GM04504 (cell line): ENCODE measurements around the gene ING1.
"Not testable (repeated sequence)": the region's sequence is repeated elsewhere in the genome, so short reads cannot be mapped to it uniquely, and the experiment has no call there.

ENCODE experiments used
- DNase-seq: peaks from one replicate; pipeline ENCODE4 v3.0.0-alpha.2; 2012; ENCODE audit warnings: low read depth

ING1 gene

DNA sequence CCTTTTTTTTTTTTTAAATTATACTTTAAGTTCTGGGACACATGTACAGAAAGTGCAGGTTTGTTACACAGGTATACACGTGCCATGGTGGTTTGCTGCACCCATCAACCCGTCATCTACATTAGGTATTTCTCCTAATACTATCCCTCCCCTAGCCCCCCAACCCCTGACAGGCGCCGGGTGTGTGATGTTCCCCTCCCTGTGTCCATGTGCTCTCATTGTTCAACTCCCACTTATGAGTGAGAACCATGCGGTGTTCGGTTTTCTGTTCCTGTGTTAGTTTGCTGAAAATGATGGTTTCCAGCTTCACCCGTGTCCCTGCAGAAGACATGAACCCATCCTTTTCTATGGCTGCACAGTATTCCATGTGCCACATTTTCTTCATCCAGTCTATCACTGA lies 17.7 kb upstream of the ING1 start:
- DNase-seq, result not testable (repeated sequence)

DNA sequence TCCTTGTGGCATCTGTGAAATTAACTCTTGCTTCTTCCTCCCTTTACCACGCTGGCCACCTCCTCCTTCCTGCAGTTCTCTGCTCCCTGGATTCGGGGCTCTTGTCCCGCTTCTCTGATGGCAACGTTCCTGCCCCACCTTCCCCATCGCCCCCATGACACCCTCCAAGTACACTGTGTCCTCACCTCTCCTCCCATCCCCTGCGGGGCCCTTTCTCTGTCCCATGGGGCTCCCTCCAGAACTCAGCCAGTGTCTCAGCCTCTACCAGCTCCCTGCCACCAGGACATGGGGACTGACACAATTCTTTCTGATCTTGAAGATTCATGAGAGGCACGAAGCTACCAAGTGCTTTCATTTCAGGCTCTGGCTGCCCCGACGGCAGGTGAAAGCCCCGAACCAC lies 16.7 kb upstream of the ING1 start:
- DNase-seq, result no peak

- DNase-seq, result no peak
These were observed 15.7 kb upstream of the ING1 start for GRCh38 chr13:110697842-110698241.

DNA sequence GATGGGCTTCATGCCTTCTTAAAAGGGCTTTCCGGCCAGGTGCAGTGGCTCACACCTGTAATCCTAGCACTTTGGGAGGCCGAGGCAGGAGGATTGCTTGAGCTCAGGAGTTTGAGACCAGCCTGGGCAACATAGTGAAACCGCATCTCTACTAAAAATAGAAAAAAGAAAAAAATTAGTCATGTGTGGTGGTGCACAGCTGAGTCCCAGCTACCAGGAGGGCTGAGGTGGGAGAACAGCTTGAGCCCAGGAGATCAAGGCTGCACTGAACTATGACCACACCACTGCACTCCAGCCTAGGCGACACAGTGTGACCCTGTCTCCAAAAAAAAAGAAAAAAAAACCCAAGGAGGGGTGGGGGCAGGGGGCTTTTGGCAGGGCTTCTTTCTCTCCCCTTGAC lies 14.8 kb upstream of the ING1 start:
- DNase-seq, result no peak

DNA sequence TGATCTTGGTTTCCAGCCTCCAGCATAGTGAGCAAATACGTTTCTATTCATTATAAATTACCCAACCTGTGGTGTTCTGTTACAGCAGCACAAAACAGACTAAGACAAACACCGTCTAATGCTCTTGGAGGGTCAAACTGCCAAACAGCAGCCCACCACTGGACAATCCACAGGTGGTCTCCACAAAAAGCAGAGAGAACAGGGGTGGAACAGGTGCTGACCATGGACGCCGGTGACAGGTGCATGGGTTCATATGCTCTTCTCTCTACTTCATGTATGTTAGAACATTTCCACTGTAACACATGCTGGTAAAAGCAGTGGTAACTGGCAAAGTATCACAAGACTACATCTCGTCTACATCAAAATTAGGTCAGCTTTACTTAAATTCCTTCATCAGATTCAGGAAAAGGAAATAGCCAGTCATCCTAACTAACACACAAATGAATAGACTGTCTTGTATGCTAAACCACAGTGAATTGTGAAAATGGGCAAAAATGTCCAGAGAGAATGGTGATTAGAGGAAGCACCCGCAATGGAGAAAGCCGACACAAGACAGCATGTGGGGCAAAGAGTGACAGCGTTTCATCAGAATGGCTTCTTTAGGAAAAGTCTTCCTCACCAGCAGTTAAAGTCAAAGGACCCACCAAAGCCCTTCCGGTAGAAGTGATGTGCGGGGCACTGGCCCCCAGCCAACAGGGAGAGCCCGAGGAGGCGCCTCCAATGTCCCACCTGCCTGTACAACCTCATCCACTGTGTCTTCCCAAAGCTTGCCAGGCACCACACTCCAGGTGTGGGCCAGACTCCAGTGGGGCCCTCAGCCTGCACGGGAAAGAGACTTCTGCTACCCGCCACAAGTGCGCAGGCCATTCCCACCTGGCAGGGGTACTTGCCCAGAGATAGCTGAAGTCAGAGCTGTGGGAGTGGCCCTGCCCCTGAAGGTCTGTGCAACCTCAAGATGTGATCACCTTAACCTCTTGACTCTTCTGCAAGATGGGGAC lies 14.1 kb upstream of the ING1 start:
- DNase-seq, result no peak

DNA sequence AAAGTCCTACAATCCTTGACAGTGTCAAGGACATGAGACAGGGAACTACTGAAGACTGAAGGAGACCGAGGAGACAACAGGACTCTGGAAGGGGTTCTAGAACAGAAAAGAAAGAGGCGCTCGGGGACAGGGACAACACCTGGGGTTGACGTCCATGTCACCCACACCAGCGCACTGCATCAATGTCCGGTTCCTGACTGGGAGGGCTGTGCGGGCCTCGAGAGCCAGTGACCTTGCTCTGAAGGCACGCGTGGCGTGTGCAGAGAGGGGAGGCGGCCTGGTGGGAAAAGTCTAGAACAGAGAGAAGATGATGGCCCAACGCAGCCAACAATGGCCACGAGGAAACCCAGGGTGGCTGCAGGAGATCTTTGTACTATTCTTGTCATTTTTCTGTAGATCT lies 13.3 kb upstream of the ING1 start:
- DNase-seq, result no peak

GRCh38 chr13:110700641-110701040 lies 12.9 kb upstream of the ING1 start:
- no peak for DNase-seq

DNA sequence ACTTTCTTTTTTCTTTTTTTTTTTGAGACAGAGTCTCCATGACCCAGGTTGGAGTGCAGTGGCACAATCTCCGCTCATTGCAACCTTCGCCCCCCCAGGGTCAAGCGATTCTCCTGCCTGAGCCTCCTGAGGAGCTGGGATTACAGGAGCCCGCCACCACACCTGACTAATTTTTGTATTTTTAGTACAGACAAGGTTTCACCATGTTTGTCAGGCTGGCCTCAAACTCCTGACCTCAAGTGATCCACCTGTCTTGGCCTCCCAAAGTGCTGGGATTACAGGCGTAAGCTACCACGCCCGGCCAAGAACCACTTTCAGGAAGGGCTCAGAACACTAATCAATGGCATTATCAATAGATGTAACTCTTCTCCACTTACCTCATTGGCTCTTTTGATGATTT lies 12.4 kb upstream of the ING1 start:
- DNase-seq, result not testable (repeated sequence)

DNA sequence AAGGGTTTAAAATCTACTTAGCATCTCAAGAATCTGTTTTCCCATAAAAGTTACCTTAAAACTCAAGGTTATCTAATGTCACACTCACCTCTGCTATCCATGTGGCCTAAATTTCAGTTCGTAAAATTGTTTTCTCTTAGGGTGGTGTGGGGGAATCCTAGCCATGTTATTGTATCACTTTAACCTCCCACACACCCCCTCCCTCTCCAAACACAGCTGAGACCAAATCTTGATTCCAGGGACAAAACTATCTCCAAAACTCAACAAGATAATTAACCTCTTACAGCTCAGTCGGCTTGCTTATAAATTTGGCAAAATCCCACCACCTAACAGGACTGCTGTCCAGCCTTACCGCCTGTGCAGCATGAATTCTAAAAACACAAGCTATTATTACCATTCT lies 11.4 kb upstream of the ING1 start:
- no peak for DNase-seq

DNA sequence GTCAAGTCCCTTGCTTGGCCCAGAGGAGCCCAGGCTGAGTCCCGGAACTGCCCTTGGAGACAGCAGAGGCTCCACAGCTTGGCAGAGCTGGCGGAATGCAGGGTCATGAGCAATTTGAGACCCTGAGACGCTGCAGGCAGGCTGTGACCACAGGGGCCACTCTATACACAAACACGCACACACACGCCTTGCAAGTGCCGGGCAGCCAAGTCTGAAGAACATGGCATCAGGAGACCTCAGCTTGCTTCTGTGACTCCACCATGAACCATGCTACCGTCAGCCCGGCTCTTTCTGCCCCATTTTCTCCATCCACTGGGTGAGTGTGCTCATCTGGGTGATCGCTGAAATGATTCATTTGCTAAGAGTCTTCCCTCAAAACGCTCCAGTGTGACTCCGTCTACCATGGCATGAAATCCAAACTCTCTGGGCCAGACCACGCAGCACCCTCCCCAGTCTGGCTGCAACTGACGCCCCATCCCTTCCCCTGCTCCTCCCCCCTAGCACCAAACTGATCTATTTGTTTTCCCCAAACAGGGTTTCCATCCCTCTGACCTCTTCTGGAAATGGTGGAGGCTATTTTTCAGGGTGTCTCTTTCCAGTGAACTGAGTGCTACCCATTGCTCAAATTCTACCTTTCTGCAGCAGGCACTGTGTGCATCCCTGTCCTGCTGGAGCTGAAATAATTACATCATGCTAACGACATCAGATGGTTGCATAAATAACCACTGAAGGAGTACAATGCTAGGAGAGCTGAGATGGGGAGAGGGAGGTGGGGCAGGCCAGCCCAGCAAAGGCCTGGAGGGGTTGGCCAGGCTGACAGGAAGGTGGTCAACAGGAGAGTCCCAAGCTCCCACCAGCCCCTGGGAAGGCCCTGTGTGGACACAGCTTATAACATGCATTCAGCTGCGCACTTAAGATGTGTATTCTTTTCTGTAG lies 10.6 kb upstream of the ING1 start:
- no peak for DNase-seq

- no peak for DNase-seq
These were observed 8.1 kb upstream of the ING1 start for GRCh38 chr13:110705356-110705825.

DNA sequence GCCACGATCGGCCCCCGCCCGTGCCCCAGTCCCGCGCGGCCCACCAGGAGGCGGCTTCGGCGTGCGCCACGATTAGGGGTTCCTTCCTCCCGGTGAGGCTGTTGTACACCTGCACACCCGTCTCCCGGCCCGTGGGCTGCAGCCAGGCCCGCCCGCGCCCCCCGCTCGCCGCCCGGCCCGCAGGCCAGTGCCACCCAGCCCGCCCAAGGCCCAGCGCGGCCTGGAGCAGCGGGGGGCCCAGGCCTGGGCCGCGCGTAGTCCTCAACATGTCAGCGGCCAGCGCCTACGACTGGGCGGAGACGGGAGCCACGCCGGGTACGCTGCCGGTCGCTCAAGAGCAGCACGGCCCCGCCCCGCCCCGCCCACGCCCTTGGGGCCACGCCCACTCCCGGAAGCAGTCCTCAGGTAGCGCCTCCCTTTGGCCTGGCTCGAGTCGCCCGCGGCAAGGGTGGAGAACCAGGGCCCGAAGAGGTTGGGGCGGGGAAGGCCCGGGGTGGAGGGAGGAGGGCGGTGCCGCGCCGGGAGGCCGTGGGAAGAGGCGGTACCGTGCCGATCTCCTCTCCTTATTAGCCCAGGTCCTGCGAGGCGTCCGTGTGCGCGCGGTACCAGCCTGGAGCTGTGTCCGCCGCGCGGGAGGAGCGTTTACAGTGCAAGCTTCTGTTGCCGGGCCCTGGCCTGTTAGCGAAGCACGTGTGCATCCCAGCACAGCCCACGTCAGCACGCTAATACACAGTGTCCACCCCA lies 7.5 kb upstream of the ING1 start, which contains the start of gene CARS2:
TSS of gene CARS2 (minus strand) at position 291 of the 744 bp plus-strand sequence. CDS start at position 268, 23 bp downstream.
- DNase-seq, result peak; percentile 92

DNA sequence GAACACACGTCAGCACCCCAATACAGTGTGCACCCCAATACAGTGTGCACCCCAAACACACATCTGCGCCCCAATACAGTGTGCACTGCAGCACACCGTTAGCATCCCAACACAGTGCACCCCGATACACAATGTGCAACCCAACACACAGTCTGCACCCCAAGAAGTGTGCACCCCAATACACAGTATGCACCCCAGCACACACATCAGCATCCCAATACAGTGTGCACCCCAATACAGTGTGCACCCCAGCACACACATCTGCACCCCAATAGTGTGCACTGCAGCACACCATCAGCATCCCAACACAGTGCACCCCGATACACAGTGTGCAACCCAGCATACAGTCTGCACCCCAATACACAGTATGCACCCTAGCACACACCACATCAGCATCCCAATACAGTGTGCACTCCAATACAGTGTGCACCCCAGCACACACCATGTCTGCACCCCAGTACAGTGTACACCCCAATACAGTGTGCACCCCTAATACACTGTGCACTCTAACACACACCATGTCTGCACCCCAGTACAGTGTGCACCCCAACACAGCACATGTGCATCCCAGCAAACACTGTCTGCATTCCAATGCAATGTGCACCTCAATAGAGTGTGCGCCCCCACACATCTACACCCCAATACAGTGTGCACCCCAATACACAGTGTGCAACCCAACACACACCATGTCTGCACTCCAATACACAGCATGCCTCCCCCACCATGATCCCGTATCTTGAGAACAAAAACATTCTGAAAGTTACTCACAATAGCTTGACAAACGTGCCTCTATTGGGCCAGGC lies 6.7 kb upstream of the ING1 start:
- DNase-seq, result no peak

GRCh38 chr13:110712081-110712848 lies 1.2 kb upstream of the ING1 start:
- DNase-seq, result peak; percentile 77

DNA sequence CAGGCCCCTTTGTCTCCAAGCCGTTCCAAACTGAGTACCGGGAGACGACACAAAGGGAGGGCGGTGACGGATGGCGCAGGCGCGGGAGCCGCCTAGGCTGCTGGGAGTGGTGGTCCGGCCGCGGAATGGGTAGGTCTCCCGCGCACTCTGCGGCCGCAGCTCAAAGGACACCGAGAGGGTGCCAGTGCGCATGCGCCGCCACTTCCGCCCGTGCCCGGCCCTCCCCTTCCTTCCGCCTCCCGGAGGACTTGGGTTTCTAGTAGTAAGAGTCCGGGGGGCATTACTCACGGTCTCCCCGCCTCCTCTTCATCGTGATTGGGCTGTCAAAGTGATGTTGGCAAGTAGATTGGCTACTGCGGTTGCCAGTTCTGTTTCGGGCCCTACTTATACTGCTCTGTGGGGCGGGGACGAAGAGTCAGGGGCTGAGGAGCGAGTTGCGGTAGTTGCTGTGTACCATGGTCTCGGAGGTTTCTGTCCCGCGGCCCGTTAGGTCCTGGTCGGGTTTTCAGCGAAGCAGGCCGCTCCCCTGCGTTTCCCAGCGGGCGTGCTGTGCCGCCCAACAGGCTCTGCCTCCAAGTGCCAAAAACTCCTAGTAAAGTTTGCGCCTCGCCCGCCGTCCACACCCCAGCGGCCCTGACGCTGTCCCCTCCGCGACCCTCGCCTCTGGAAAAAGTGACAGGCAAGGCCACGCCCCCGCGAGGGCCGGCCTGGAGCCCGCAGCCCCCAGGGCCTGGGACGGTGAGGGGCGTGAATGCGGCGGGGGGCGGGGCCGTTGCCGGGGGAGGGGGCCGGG lies 455 bp upstream of the ING1 start:
- DNase-seq, result peak; percentile 99

DNA sequence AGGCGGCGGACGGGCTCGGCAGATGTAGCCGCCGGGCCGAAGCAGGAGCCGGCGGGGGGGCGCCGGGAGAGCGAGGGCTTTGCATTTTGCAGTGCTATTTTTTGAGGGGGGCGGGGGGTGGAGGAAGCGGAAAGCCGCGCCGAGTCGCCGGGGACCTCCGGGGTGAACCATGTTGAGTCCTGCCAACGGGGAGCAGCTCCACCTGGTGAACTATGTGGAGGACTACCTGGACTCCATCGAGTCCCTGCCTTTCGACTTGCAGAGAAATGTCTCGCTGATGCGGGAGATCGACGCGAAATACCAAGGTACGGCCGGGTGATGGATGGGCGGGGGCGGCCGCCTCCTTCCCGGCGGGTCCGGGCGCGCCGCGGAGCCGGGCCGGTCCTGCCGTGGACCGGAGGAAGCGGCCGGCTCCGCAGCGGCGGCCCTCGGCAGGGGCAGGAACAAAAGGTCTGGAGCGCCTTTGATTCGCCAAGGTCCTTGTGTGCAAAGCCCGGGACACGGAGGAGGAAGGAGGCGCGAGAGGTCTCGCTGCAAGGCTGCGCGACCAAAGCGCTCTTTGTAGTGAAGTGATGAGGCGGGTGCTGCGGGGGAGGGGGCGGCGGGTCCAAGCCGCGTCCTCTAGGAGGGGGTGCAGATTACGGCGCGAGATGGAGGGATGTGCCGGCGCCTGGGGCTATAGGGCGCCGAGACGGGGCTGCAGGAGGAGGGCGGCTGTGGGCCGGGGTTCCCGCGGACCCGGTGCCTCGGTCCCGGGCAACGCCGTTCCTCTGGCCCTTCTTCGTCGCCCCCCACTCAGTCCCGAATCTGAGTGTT lies 689 bp downstream of the ING1 start:
- DNase-seq, result no peak

- DNase-seq, result no peak
These were observed 1.4 kb downstream of the ING1 start for GRCh38 chr13:110714797-110715394.
